ENCODE results near the gene LDB2. TPM values are rescaled to one million over a fixed set of nuclear protein-coding genes. Genes with fewer than 3 reads are reported as not detected.

LDB2 gene
- total RNA-seq, 1 donor from 2014 or later: not detected

- no peak for DNase-seq (ENCODE audit: low read depth)
Observed at GRCh38 chr4:16503421-16504100, 394.9 kb downstream of the LDB2 start.

GRCh38 chr4:16498978-16499377 lies 399.5 kb downstream of the LDB2 start:
- DNase-seq (ENCODE audit: low read depth): no peak

- DNase-seq (ENCODE audit: low read depth): no peak
Observed at GRCh38 chr4:16496501-16496900, 401.9 kb downstream of the LDB2 start.

- DNase-seq (ENCODE audit: low read depth): no peak
Observed at GRCh38 chr4:16492872-16493271, 405.6 kb downstream of the LDB2 start.

GRCh38 chr4:16489226-16489625 lies 409.2 kb downstream of the LDB2 start:
- no peak for DNase-seq (ENCODE audit: low read depth)

GRCh38 chr4:16488084-16488483 lies 410.4 kb downstream of the LDB2 start:
- DNase-seq (ENCODE audit: low read depth): no peak

- DNase-seq (ENCODE audit: low read depth): no peak
Observed at GRCh38 chr4:16484711-16485110, 413.7 kb downstream of the LDB2 start.

- DNase-seq (ENCODE audit: low read depth): no peak
Observed at GRCh38 chr4:16483540-16483939, 414.9 kb downstream of the LDB2 start.

- no peak for DNase-seq (ENCODE audit: low read depth)
Observed at GRCh38 chr4:16480011-16480410, 418.4 kb downstream of the LDB2 start.

- no peak for DNase-seq (ENCODE audit: low read depth)
Observed at GRCh38 chr4:16472537-16472936, 425.9 kb downstream of the LDB2 start.

GRCh38 chr4:16467061-16467460 lies 431.4 kb downstream of the LDB2 start:
- no peak for DNase-seq (ENCODE audit: low read depth)

GRCh38 chr4:16466581-16466980 lies 431.9 kb downstream of the LDB2 start:
- DNase-seq (ENCODE audit: low read depth): no peak

- no peak for DNase-seq (ENCODE audit: low read depth)
Observed at GRCh38 chr4:16464651-16465050, 433.8 kb downstream of the LDB2 start.

- DNase-seq (ENCODE audit: low read depth): no peak
Observed at GRCh38 chr4:16462656-16463055, 435.8 kb downstream of the LDB2 start.

GRCh38 chr4:16461362-16461761 lies 437.1 kb downstream of the LDB2 start:
- no peak for DNase-seq (ENCODE audit: low read depth)

GRCh38 chr4:16457944-16458343 lies 440.5 kb downstream of the LDB2 start:
- no peak for DNase-seq (ENCODE audit: low read depth)

Measured in myocyte (in vitro differentiated cells).